Glutamatergic neuron (in vitro differentiated cells): ENCODE results near the gene COL6A2. TPM values are rescaled to one million over a fixed set of nuclear protein-coding genes. Genes with fewer than 3 reads are reported as not detected.
"Not testable (repeated sequence)": the region's sequence is repeated elsewhere in the genome, so short reads cannot be mapped to it uniquely, and the experiment has no call there.

Source experiments
- DNase-seq: peaks from one replicate; pipeline ENCODE4 v3.0.0; 2022
- H3K27ac Mint-ChIP-seq: one replicate; pipeline ENCODE4 v1.8.0; 2020; ENCODE audit warnings: mild to moderate bottlenecking, mixed read lengths, inconsistent platforms; ENCODE audit not compliant: unreplicated experiment
- H3K27me3 Mint-ChIP-seq: one replicate; pipeline ENCODE4 v1.8.0; 2020; ENCODE audit warnings: mild to moderate bottlenecking, moderate library complexity, mixed read lengths, inconsistent platforms; ENCODE audit not compliant: unreplicated experiment
- H3K36me3 Mint-ChIP-seq: one replicate; pipeline ENCODE4 v1.8.0; 2020; ENCODE audit warnings: mild to moderate bottlenecking, mixed read lengths, inconsistent platforms; ENCODE audit not compliant: unreplicated experiment
- H3K4me1 Mint-ChIP-seq: one replicate; pipeline ENCODE4 v1.8.0; 2020; ENCODE audit warnings: mild to moderate bottlenecking, low read depth, mixed read lengths, inconsistent platforms; ENCODE audit not compliant: unreplicated experiment
- H3K4me3 Mint-ChIP-seq: one replicate; pipeline ENCODE4 v1.8.0; 2020; ENCODE audit warnings: mild to moderate bottlenecking, mixed read lengths, inconsistent platforms; ENCODE audit not compliant: unreplicated experiment
- H3K9me3 Mint-ChIP-seq: one replicate; pipeline ENCODE4 v1.8.0; 2020; ENCODE audit warnings: mild to moderate bottlenecking, moderate library complexity, mixed read lengths, inconsistent platforms; ENCODE audit not compliant: unreplicated experiment
- total RNA-seq: library from RNA; stranded (reverse); fragmentation: NEBNext Ultra II Directional; extraction: Animal tissue kit (Norgen Biotek cat#: 25700); gene quantifications from one replicate; pipeline ENCODE4 v1.2.1, GENCODE V29; 2021; ENCODE audit not compliant: unreplicated experiment
- TF ChIP-seq, protein P1 (sequence below): fragments of 200-600 bp; sonication (generic); IDR thresholded peaks from one replicate; pipeline ENCODE4 v1.5.0; 2021; ENCODE audit not compliant: partially characterized antibody, unreplicated experiment

The COL6A2 gene
- total RNA-seq, 1 donor from 2014 or later: 55.2 TPM

GRCh38 chr21:46099476-46099875 lies 1.6 kb downstream of the COL6A2 start:
- Mint-ChIP-seq H3K4me1 (no peaks in the 10 kb centered on the region), H3K36me3 (peaks cover 39% of the 10 kb centered on the region), H3K27me3 (peaks cover 12% of the 10 kb centered on the region), H3K4me3 (no peak overlapping the region), H3K27ac (no peak overlapping the region), H3K9me3 (peaks cover 16% of the 10 kb centered on the region)
- DNase-seq: peak; percentile 26
- TF ChIP-seq, protein P1, sequence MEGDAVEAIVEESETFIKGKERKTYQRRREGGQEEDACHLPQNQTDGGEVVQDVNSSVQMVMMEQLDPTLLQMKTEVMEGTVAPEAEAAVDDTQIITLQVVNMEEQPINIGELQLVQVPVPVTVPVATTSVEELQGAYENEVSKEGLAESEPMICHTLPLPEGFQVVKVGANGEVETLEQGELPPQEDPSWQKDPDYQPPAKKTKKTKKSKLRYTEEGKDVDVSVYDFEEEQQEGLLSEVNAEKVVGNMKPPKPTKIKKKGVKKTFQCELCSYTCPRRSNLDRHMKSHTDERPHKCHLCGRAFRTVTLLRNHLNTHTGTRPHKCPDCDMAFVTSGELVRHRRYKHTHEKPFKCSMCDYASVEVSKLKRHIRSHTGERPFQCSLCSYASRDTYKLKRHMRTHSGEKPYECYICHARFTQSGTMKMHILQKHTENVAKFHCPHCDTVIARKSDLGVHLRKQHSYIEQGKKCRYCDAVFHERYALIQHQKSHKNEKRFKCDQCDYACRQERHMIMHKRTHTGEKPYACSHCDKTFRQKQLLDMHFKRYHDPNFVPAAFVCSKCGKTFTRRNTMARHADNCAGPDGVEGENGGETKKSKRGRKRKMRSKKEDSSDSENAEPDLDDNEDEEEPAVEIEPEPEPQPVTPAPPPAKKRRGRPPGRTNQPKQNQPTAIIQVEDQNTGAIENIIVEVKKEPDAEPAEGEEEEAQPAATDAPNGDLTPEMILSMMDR: no peak

GRCh38 chr21:46100020-46100419 lies 2.1 kb downstream of the COL6A2 start:
- TF ChIP-seq, protein P1: no peak
- H3K9me3 Mint-ChIP-seq: peaks cover 12% of the 10 kb centered on the region
- H3K36me3 Mint-ChIP-seq: peaks cover 39% of the 10 kb centered on the region
- no peak overlapping the region for H3K27ac Mint-ChIP-seq
- peaks cover 10% of the 10 kb centered on the region for H3K27me3 Mint-ChIP-seq
- H3K4me3 Mint-ChIP-seq: no peak overlapping the region
- H3K4me1 Mint-ChIP-seq: no peaks in the 10 kb centered on the region
- no peak for DNase-seq

DNA sequence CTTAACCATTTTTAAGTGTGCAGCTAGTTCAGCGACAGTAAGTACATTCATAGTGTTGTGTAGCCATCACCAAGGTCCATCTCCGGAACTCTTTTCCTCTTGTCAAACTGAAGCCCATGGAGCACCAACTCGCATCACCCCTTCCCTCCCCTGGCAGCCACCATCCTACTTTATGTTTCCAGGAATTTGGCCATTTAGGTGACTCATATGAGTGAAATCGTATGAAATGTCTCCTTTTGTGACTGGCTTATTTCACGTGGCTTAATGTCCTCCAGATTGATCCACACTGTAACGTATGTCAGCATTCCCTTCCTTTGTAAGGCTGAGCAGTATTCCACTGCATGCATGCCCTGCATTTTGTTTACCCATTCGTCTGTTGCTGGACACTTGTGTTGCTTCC lies 2.5 kb downstream of the COL6A2 start:
- no peak overlapping the region for H3K4me3 Mint-ChIP-seq
- DNase-seq: no peak
- TF ChIP-seq, protein P1: no peak
- H3K36me3 Mint-ChIP-seq: peaks cover 39% of the 10 kb centered on the region
- H3K27me3 Mint-ChIP-seq: peaks cover 8% of the 10 kb centered on the region
- H3K27ac Mint-ChIP-seq: no peak overlapping the region
- peaks cover 12% of the 10 kb centered on the region for H3K9me3 Mint-ChIP-seq
- no peaks in the 10 kb centered on the region for H3K4me1 Mint-ChIP-seq

- H3K27me3 Mint-ChIP-seq: peaks cover 8% of the 10 kb centered on the region
- no peaks in the 10 kb centered on the region for H3K4me1 Mint-ChIP-seq
- H3K9me3 Mint-ChIP-seq: peaks cover 12% of the 10 kb centered on the region
- H3K36me3 Mint-ChIP-seq: peaks cover 39% of the 10 kb centered on the region
- no peak for DNase-seq
- TF ChIP-seq, protein P1: no peak
- H3K4me3 Mint-ChIP-seq: no peak overlapping the region
- no peak overlapping the region for H3K27ac Mint-ChIP-seq
Measured at GRCh38 chr21:46100906-46101305, 3.0 kb downstream of the COL6A2 start.

DNA sequence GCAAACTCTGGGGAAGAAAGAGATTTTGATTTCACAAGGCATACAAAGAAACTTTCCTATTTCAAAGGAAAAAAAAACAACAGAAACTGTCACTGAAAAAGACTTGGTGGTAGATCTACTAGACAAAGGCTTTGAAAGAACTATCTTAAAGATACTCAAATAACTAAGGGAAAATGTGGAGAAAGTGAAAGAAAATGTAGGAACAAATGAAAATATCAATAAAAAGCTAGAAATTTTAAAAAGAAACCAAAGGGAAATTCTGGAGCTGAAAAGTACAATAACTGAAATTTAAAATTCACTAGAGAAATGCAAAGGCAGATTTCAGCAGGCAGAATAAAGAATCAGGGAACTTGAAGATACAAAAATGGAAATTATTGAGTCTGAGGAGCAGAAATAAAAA lies 6.2 kb downstream of the COL6A2 start:
- no peak for DNase-seq
- TF ChIP-seq, protein P1: no peak
- H3K27me3 Mint-ChIP-seq: peaks cover 2% of the 10 kb centered on the region
- H3K9me3 Mint-ChIP-seq: peaks cover 12% of the 10 kb centered on the region
- H3K36me3 Mint-ChIP-seq: peaks cover 40% of the 10 kb centered on the region
- H3K4me1 Mint-ChIP-seq: no peaks in the 10 kb centered on the region
- H3K4me3 Mint-ChIP-seq: no peak overlapping the region
- H3K27ac Mint-ChIP-seq: no peak overlapping the region

- H3K4me3 Mint-ChIP-seq, DNase-seq, H3K9me3 Mint-ChIP-seq, H3K27me3 Mint-ChIP-seq, H3K4me1 Mint-ChIP-seq, H3K27ac Mint-ChIP-seq: not testable (repeated sequence)
- H3K36me3 Mint-ChIP-seq: peaks cover 26% of the 10 kb centered on the region
Measured at GRCh38 chr21:46107376-46107775, 9.5 kb downstream of the COL6A2 start.
